GM18519 (cell line): ENCODE data around the gene ZNRF1.
A peak's percentile ranks its signal among the peaks of the same experiment; 100 is the strongest.

Experiments
- ATAC-seq: cut with Tn5 transposase; IDR thresholded peaks from one replicate; pipeline ENCODE4 v1.9.1; 2021; ENCODE audit warnings: mild to moderate bottlenecking, moderate library complexity; ENCODE audit not compliant: unreplicated experiment, low FRiP score

Gene ZNRF1

DNA sequence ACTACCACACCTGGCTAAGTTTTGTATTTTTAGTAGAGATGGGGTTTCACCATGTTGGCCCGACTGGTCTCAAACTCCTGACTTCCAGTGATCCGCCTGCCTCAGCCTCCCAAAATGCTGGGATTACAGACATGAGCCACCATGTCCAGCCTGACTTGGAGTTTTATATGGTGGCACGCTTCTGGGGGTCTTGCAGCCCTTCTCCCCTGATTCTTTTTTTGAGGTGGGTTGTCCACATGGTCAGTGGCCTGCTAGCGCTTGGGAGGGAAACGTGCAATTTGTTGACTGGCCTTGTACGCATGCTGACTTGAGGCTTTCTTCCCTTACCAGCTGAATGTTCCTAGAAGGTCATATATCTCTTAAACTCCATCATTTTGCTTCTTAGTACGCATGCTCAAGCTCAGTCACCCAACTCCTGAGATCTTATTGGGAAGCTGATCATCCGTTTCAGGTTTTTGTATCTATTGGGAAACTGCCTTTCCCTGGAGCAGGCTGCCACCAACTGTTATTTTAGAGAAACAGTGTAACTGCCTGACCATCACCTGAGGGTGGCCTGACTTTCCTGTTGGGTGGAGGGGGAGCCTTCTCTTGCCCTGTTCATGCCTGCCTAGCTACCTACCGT, 131.4 kb downstream of the ZNRF1 start:
- no peak for ATAC-seq

DNA sequence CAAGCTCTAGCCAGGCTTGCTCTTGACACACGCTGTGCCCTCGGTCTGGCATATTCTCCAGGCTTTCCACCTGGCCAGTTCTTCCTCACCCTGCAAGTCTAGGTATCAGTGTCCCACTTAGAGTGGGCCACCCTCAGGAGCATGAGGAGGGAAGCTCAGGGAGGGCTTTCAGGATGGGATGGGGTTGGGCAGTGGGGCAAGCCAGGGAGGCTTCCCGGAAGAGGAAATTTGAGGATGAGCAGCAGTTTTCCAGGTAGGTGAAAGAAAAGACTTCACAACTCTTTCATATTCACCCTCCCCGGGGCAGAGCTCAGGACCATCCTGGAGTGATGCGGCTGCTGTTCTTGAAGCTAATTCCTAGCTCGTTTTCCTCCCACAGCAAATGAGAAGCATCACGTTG, 132.3 kb downstream of the ZNRF1 start:
- no peak for ATAC-seq

DNA sequence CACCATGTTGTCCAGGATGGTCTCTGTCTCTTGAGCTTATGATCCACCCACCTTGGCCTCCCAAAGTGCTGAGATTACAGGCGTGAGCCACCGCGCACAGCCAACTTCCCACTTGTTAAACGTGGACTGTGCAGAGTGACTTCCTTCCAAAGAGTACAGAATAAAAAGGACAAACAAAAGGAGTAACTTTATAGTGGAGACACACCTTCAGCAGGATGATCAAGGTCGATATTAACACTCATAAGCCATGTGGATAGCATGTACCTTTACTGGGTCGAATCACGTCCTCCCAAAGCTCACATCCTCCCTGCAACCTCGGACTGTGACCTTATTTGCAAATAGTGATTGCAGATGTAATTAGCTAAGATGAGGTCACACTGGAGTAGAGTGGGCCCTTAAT, 139.4 kb downstream of the ZNRF1 start:
- no peak for ATAC-seq

DNA sequence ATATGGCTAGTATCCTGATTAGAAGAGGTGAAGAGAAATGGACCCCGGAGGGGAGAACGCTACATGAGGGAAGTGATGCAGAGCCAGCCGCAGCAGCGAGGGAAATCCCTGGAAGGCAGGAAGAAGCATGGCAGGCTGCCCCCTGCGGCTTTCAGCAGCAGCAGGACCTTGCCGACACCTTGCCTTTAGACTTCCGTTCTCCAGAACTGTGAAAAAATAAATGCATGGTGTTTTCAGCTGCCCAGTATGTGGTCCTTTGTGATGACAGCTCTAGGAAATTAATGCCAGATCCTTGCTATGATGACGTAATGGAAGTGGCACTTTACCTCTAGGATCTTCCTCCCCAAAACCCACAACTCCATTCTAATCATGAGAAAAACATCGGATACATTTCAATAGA, 139.8 kb downstream of the ZNRF1 start:
- ATAC-seq: no peak

DNA sequence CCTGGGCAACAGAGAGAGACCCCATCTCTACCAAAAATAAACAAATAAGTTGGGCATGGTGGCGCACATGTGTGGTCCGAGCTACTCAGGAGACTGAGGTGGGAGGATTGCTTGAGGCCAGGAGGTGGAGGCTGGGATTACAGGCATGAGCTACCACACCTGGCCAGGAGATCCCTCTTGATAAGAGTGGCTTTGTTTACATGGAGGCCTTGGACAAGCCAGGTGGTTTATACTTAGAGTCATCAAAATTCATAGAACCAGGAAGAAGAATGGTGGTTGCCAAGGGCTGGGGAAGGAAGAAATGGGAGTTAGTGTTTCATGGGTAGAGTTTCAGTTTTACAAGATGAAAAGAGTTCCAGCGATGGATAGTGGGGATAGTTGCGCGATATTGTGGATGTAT, 140.7 kb downstream of the ZNRF1 start:
- no peak for ATAC-seq

DNA sequence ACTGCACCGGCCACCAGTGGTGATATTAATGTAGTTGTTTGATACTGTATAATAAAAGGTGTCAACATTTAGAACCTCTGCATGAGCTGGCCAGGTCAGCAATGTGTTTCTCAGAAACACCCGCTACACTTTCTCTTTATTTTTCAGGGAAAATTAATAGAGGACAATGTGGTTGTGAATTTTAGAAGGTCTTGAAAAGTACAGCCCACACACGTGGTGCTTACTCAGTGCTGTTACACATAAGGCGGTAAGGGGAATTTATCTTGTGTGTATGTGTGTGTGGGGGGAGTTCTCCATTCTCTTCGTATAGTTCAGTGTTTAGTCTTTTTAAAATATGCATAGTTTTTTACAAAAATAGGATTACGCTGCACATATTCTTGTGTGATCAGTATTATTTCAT, 145.1 kb downstream of the ZNRF1 start:
- no peak for ATAC-seq

DNA sequence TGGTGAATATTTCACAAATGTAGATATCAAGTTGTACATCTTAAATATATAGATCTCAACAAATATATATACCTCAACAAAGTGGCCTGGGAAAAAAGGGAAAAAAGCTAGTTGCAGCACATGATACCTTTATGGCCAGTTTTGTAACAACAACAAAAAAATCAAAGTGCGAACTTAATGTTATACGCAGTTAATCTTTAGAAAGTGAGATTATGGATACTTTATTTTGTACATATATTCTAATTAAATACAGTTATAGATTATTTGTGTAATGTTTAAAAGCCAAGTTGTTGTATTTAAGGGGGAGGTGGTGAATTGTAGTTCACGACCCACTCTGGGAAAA, 149.1 kb downstream of the ZNRF1 start:
- no peak for ATAC-seq

DNA sequence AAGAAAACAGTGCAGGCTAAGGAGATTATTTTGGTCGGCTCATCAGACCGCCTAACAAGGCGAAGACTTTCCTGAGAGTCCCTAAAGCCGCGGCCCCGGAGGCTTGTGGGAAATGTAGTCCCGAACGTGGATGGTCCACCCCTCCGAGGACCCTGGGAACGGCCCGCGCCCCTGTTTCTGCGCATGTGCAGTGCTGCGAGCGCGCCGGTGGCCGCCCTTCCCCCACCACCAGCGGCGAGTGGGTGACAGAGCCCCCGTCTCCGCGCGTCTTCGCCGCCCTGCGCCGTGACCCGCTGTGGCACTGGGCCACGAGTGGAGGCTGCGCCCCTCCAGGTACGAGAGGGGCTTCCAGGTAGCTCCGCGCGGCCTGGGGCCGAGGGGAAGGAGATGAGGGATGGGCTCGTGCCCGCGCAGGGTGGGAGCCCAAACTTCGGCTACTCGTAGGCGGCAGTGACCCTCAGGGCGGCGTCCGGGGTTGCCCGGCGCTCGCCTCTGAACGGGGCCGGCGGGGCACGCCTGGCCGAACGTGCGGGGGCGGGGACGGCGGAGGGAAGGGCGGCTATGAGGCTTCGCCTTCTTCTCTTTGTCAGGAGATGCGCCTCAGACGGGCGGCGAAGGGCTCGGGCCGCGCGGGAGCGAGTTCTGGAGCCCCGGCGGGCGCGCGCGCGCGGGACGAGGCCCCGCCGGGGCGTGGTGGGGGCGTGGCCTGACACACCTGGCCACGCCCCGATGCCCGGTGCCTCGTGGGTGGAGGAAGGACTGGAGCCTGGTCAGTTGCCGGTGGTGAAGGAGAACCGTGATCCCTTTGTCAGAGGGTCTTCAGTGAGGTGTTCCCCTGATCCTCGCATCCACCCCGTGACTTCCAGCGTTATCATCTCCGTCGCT, 149.7 kb downstream of the ZNRF1 start, which contains the start of gene ZFP1:
Gene ZFP1 (plus strand): TSS at position 214 of the 885 bp plus-strand sequence. CDS start 4,428 bp downstream, outside the sequence.
- peak; percentile 75 for ATAC-seq

DNA sequence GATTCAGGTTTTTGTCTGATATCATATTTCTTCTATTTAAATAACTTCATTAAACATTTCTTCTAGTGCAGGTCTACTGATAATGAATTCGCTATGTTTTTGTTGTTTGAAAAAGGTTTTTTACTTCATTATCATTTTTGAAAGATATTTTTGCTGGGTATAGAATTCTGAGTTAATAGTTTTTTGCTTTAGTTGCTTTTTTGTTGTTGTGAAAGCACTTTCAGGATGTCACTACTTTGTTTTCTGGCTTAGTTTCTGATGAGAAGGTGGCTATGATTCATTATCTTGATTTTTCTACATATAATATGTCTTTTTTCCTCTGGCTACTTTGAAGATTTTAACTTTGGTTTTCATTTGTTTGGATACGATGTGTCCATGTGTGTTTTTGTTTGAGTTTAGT, 153.0 kb downstream of the ZNRF1 start:
- no peak for ATAC-seq

DNA sequence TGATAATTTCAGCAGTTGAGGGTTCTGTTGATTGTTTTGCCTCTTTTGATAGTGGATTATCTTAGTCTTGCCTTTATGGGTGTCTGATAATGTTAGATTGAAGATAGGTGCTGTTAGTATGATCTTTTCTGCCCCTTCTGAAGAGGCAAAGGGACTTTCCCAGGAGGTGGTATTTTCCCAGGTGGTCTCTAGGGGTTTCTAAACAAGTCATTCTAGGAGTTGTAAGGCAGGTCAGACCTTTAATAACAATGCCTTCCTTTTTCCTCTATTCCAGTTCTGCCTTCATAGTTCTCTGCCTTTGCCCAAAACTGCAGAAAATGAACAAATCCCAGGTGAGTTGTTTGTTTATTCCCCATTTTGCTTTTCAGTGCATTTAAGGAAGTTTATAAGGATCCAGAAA, 153.8 kb downstream of the ZNRF1 start:
- no peak for ATAC-seq

DNA sequence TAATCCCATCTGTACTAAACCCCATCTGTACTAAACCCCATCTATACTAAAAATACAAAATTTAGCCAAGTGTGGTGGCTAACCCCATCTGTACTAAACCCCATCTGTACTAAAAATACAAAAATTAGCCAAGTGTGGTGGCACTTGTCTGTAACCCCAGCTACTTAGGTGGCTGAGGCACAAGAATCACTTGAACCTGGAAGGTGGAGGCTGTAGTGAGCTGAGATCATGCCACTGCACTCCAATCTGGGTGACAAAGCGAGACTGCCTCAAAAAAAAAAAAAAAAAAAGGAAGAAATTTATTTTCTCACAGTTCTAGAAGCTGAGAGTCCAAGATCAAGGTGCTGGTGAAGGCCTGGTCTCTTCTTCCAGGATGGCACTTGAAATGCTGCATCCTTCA, 161.6 kb downstream of the ZNRF1 start:
- no peak for ATAC-seq
